Lung microvascular endothelial cell (primary cell): Measurements from ENCODE around the gene SLC16A6. TPM values are rescaled to one million over a fixed set of nuclear protein-coding genes. Genes with fewer than 3 reads are reported as not detected.
"Not testable (repeated sequence)": the region's sequence is repeated elsewhere in the genome, so short reads cannot be mapped to it uniquely, and the experiment has no call there.

Experiments used
- DNase-seq, 2 donors: peaks; one replicate each; pipeline versions ENCODE4 v3.0.0 to v3.0.0-alpha.2; 2010; ENCODE audit warnings: low read depth in 2 of 2
- total RNA-seq: library from RNA; depleted of rRNA; stranded (reverse); fragments of >200 nt; gene quantifications from 2 replicates; pipeline ENCODE4 v1.2.1, GENCODE V29; 2014

Gene SLC16A6
- total RNA-seq, 1 donor from 2014 or later: 1.6 TPM

DNA sequence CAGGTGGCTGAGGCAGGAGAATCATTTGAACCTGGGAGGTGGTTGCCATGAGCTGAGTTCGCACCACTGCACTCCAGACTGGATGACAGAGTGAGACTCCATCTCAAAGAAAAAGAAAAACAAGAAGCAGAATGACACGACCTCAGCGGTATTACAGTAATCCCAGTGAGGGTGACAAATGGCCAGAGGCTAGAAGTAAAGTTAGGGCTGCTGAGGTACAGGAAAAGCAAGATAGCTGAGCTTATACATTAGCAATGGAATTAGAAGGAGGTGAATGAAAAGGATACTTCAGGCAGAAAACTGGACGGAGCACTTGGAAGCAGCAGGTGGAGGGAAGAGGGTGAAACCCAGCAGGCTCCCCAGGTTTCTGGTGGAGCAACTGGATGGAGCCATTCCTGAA, 69.1 kb downstream of the SLC16A6 start:
- no peak for DNase-seq

GRCh38 chr17:68220786-68221185, 70.1 kb downstream of the SLC16A6 start:
- not testable (repeated sequence) for DNase-seq

DNA sequence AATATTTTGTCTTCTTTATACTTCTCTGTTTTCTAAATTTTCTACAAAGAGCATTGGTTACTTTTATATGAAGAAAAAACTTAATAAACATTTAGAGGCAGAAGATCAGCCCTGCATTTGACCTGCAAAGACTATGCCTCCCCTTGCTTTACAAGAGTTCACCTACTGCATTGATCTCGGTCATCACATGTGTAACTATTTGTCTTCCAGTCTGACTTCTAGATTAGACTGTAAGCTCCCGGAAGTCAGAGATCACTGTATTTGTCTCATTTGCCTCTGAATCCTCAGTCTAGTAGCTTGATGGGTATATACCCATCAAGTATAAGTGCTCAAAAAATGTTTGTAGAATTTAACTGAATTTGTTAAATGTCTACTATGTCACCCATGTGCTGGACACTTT, 70.7 kb downstream of the SLC16A6 start:
- DNase-seq: not testable (repeated sequence)

GRCh38 chr17:68219429-68219828, 71.5 kb downstream of the SLC16A6 start:
- not testable (repeated sequence) for DNase-seq

Other genes with a start within 250 kb of the SLC16A6 start
- 28.8 and 33.8 TPM in 2 replicates for gene AMZ2, start 43.1 kb downstream of the SLC16A6 start, total RNA-seq
- gene ARSG, start 368 bp upstream of the SLC16A6 start, total RNA-seq: 1.3 and 2.4 TPM in 2 replicates
- gene WIPI1, start 166.4 kb upstream of the SLC16A6 start, total RNA-seq: 49.5 and 96.8 TPM in 2 replicates
- gene PRKAR1A, start 221.3 kb upstream of the SLC16A6 start, total RNA-seq: 225 and 352 TPM in 2 replicates